WTC11 (cell line): ENCODE results near the gene ABTB2. TPM values are rescaled to one million over a fixed set of nuclear protein-coding genes. Genes with fewer than 3 reads are reported as not detected.

Experiments
- ATAC-seq: fragments of 200-7000 bp; cut with Tn5 transposase; 2 replicates; pipeline ENCODE4 v1.10.0; 2021; ENCODE audit warnings: mild to moderate bottlenecking, moderate library complexity
- CTCF ChIA-PET: fragments of 300-600 bp; sonication (Branson Sonifier 250); formaldehyde crosslinking; loops from one replicate; lab custom pipeline; 2021; ENCODE audit warnings: antibody characterized with exemption; lab: Charles Lee
- POLR2A ChIA-PET: fragments of 350-600 bp; sonication (Branson Sonifier 250); formaldehyde crosslinking; loops from one replicate; lab custom pipeline; 2021; ENCODE audit warnings: antibody characterized with exemption; lab: Charles Lee
- DNase-seq: peaks from one replicate; pipeline ENCODE4 v3.0.0; 2021; ENCODE audit warnings: low spot score
- H3K27ac Mint-ChIP-seq: 2 replicates; pipeline ENCODE4 v1.8.0; 2021; ENCODE audit warnings: mixed read lengths
- H3K27me3 Mint-ChIP-seq: 2 replicates; pipeline ENCODE4 v1.8.0; 2021; ENCODE audit warnings: low read depth, mild to moderate bottlenecking, moderate library complexity, mixed read lengths
- H3K36me3 Mint-ChIP-seq: 2 replicates; pipeline ENCODE4 v1.8.0; 2021; ENCODE audit warnings: mixed read lengths
- H3K4me1 Mint-ChIP-seq: 2 replicates; pipeline ENCODE4 v1.8.0; 2022; ENCODE audit warnings: mixed read lengths
- H3K4me3 Mint-ChIP-seq: 2 replicates; pipeline ENCODE4 v1.8.0; 2021; ENCODE audit warnings: mild to moderate bottlenecking, moderate library complexity, mixed read lengths
- H3K9me3 Mint-ChIP-seq: 2 replicates; pipeline ENCODE4 v1.8.0; 2021; ENCODE audit warnings: mixed read lengths
- ATF1 ChIP-seq: sonication (generic); formaldehyde crosslinking; IDR thresholded peaks from 2 replicates; pipeline ENCODE4 v1.8.1; 2023; ENCODE audit warnings: mild to moderate bottlenecking, moderate library complexity, missing genetic modification reagents
- EMX1 ChIP-seq: fragments of 250-450 bp; sonication (Bioruptor Pico); IDR thresholded peaks from 2 replicates; pipeline ENCODE4 v1.8.0; 2021; ENCODE audit warnings: mild to moderate bottlenecking
- FOXK1 ChIP-seq: sonication (generic); formaldehyde crosslinking; IDR thresholded peaks from 2 replicates; pipeline ENCODE4 v1.8.0; 2022; ENCODE audit warnings: mild to moderate bottlenecking, moderate library complexity, missing genetic modification reagents
- HMGA2 ChIP-seq: fragments of 250-450 bp; sonication (Bioruptor Pico); IDR thresholded peaks from 2 replicates; pipeline ENCODE4 v1.4.0; 2021; ENCODE audit warnings: mild to moderate bottlenecking, moderate library complexity
- JAZF1 ChIP-seq: fragments of 250-450 bp; sonication (Bioruptor Pico); IDR thresholded peaks from 2 replicates; pipeline ENCODE4 v1.9.0; 2021; ENCODE audit warnings: moderate library complexity, mild to moderate bottlenecking, inconsistent platforms
- JUN ChIP-seq: sonication (generic); formaldehyde crosslinking; IDR thresholded peaks from 2 replicates; pipeline ENCODE4 v1.8.0; 2023; ENCODE audit warnings: mild to moderate bottlenecking, missing genetic modification reagents
- NFE2L1 ChIP-seq: sonication (generic); formaldehyde crosslinking; IDR thresholded peaks from 2 replicates; pipeline ENCODE4 v1.8.1; 2023; ENCODE audit warnings: missing genetic modification reagents
- NR2C2 ChIP-seq: sonication (generic); formaldehyde crosslinking; IDR thresholded peaks from 2 replicates; pipeline ENCODE4 v1.8.0; 2022; ENCODE audit warnings: mild to moderate bottlenecking, missing genetic modification reagents
- OVOL2 ChIP-seq: fragments of 250-450 bp; sonication (Bioruptor Pico); IDR thresholded peaks from 2 replicates; pipeline ENCODE4 v1.9.0; 2021; ENCODE audit warnings: mild to moderate bottlenecking, borderline replicate concordance
- ZNF138 ChIP-seq: sonication (generic); formaldehyde crosslinking; conservative IDR thresholded peaks from 2 replicates; pipeline ENCODE4 v1.8.1; 2022; ENCODE audit warnings: mild to moderate bottlenecking, moderate library complexity, missing genetic modification reagents
- ZNF232 ChIP-seq: sonication (generic); formaldehyde crosslinking; IDR thresholded peaks from 2 replicates; pipeline ENCODE4 v1.8.0; 2022; ENCODE audit warnings: mild to moderate bottlenecking, missing genetic modification reagents
- total RNA-seq: library from RNA; stranded (reverse); gene quantifications from 3 replicates; pipeline ENCODE4 v1.2.3, GENCODE V29; 2021
- TF ChIP-seq, protein P1 (sequence below): sonication (generic); formaldehyde crosslinking; IDR thresholded peaks from 2 replicates; pipeline ENCODE4 v1.8.0; 2023; ENCODE audit warnings: missing genetic modification reagents
- TF ChIP-seq, protein P2 (sequence below): sonication (generic); formaldehyde crosslinking; IDR thresholded peaks from 2 replicates; pipeline ENCODE4 v1.8.0; 2022; ENCODE audit warnings: mild to moderate bottlenecking, missing genetic modification reagents
- TF ChIP-seq, protein P3 (sequence below): fragments of 250-450 bp; sonication (Bioruptor Pico); IDR thresholded peaks from 2 replicates; pipeline ENCODE4 v2.1.2; 2022; ENCODE audit warnings: mild to moderate bottlenecking, moderate library complexity
- TF ChIP-seq, protein P4 (sequence below): fragments of 250-450 bp; sonication (Bioruptor Pico); IDR thresholded peaks from 2 replicates; pipeline ENCODE4 v1.9.0; 2021; ENCODE audit warnings: mild to moderate bottlenecking, borderline replicate concordance
- TF ChIP-seq, protein P5 (sequence below): fragments of 250-450 bp; sonication (Bioruptor Pico); IDR thresholded peaks from 2 replicates; pipeline ENCODE4 v1.8.0; 2021; ENCODE audit warnings: mild to moderate bottlenecking
- TF ChIP-seq, protein P6 (sequence below): sonication (generic); formaldehyde crosslinking; IDR thresholded peaks from 2 replicates; pipeline ENCODE4 v1.8.0; 2022; ENCODE audit warnings: missing genetic modification reagents

The ABTB2 gene
- total RNA-seq, 1 experiment from 2014 or later = 12.8 TPM

DNA sequence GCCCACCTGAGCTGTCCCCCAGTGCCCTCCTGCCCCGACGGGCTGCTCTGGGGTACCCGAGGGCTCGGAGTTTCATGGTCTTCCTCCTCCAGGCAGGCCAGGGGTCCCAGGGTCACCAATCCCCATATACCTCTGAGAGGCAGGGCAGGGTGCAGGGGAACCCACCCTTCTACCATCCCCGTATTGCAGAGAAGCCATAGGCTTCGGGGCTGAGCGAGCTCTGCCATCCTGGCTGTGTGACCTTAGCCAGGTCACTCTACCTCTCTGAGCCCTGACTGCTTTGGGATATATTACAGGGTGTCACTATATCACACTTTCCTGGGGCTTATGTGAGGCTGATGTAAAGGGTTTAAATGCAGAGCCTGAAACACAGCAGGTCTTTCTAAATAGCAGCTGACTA, 195.0 kb downstream of the ABTB2 start:
- TF ChIP-seq JAZF1 (CRISPR knock-in tag) (no peak), ATF1 (CRISPR knock-in tag) (no peak), NR2C2 (CRISPR knock-in tag) (no peak), HMGA2 (CRISPR knock-in tag) (no peak), OVOL2 (no peak), ZNF232 (CRISPR knock-in tag) (no peak), FOXK1 (CRISPR knock-in tag) (no peak), EMX1 (CRISPR knock-in tag) (no peak), ZNF138 (no peak), JUN (CRISPR knock-in tag) (no peak), NFE2L1 (CRISPR knock-in tag) (no peak)
- TF ChIP-seq, protein P1, sequence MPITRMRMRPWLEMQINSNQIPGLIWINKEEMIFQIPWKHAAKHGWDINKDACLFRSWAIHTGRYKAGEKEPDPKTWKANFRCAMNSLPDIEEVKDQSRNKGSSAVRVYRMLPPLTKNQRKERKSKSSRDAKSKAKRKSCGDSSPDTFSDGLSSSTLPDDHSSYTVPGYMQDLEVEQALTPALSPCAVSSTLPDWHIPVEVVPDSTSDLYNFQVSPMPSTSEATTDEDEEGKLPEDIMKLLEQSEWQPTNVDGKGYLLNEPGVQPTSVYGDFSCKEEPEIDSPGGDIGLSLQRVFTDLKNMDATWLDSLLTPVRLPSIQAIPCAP (CRISPR knock-in tag) = no peak
- TF ChIP-seq, protein P2, sequence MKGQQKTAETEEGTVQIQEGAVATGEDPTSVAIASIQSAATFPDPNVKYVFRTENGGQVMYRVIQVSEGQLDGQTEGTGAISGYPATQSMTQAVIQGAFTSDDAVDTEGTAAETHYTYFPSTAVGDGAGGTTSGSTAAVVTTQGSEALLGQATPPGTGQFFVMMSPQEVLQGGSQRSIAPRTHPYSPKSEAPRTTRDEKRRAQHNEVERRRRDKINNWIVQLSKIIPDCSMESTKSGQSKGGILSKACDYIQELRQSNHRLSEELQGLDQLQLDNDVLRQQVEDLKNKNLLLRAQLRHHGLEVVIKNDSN (CRISPR knock-in tag) = no peak
- TF ChIP-seq, protein P3, sequence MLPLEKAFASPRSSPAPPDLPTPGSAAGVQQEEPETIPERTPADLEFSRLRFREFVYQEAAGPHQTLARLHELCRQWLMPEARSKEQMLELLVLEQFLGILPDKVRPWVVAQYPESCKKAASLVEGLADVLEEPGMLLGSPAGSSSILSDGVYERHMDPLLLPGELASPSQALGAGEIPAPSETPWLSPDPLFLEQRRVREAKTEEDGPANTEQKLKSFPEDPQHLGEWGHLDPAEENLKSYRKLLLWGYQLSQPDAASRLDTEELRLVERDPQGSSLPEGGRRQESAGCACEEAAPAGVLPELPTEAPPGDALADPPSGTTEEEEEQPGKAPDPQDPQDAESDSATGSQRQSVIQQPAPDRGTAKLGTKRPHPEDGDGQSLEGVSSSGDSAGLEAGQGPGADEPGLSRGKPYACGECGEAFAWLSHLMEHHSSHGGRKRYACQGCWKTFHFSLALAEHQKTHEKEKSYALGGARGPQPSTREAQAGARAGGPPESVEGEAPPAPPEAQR (CRISPR knock-in tag) = no peak
- TF ChIP-seq, protein P4, sequence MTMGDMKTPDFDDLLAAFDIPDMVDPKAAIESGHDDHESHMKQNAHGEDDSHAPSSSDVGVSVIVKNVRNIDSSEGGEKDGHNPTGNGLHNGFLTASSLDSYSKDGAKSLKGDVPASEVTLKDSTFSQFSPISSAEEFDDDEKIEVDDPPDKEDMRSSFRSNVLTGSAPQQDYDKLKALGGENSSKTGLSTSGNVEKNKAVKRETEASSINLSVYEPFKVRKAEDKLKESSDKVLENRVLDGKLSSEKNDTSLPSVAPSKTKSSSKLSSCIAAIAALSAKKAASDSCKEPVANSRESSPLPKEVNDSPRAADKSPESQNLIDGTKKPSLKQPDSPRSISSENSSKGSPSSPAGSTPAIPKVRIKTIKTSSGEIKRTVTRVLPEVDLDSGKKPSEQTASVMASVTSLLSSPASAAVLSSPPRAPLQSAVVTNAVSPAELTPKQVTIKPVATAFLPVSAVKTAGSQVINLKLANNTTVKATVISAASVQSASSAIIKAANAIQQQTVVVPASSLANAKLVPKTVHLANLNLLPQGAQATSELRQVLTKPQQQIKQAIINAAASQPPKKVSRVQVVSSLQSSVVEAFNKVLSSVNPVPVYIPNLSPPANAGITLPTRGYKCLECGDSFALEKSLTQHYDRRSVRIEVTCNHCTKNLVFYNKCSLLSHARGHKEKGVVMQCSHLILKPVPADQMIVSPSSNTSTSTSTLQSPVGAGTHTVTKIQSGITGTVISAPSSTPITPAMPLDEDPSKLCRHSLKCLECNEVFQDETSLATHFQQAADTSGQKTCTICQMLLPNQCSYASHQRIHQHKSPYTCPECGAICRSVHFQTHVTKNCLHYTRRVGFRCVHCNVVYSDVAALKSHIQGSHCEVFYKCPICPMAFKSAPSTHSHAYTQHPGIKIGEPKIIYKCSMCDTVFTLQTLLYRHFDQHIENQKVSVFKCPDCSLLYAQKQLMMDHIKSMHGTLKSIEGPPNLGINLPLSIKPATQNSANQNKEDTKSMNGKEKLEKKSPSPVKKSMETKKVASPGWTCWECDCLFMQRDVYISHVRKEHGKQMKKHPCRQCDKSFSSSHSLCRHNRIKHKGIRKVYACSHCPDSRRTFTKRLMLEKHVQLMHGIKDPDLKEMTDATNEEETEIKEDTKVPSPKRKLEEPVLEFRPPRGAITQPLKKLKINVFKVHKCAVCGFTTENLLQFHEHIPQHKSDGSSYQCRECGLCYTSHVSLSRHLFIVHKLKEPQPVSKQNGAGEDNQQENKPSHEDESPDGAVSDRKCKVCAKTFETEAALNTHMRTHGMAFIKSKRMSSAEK (CRISPR knock-in tag) = no peak
- TF ChIP-seq, protein P5, sequence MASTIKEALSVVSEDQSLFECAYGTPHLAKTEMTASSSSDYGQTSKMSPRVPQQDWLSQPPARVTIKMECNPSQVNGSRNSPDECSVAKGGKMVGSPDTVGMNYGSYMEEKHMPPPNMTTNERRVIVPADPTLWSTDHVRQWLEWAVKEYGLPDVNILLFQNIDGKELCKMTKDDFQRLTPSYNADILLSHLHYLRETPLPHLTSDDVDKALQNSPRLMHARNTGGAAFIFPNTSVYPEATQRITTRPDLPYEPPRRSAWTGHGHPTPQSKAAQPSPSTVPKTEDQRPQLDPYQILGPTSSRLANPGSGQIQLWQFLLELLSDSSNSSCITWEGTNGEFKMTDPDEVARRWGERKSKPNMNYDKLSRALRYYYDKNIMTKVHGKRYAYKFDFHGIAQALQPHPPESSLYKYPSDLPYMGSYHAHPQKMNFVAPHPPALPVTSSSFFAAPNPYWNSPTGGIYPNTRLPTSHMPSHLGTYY (CRISPR knock-in tag) = no peak
- TF ChIP-seq, protein P6, sequence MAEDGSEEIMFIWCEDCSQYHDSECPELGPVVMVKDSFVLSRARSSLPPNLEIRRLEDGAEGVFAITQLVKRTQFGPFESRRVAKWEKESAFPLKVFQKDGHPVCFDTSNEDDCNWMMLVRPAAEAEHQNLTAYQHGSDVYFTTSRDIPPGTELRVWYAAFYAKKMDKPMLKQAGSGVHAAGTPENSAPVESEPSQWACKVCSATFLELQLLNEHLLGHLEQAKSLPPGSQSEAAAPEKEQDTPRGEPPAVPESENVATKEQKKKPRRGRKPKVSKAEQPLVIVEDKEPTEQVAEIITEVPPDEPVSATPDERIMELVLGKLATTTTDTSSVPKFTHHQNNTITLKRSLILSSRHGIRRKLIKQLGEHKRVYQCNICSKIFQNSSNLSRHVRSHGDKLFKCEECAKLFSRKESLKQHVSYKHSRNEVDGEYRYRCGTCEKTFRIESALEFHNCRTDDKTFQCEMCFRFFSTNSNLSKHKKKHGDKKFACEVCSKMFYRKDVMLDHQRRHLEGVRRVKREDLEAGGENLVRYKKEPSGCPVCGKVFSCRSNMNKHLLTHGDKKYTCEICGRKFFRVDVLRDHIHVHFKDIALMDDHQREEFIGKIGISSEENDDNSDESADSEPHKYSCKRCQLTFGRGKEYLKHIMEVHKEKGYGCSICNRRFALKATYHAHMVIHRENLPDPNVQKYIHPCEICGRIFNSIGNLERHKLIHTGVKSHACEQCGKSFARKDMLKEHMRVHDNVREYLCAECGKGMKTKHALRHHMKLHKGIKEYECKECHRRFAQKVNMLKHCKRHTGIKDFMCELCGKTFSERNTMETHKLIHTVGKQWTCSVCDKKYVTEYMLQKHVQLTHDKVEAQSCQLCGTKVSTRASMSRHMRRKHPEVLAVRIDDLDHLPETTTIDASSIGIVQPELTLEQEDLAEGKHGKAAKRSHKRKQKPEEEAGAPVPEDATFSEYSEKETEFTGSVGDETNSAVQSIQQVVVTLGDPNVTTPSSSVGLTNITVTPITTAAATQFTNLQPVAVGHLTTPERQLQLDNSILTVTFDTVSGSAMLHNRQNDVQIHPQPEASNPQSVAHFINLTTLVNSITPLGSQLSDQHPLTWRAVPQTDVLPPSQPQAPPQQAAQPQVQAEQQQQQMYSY = no peak
- POLR2A ChIA-PET = no interaction called here
- CTCF ChIA-PET = interaction anchor here (1.1 to 1.6 kb wide), 2 partner anchors 12 kb away, joined by 3 to 4 read pairs; no protein-coding TSS in a partner anchor
- no peak for DNase-seq
- no peak overlapping the region for H3K27ac Mint-ChIP-seq
- no peak for ATAC-seq
- no peaks in the 10 kb centered on the region; the same call in 1 of the 2 replicates for H3K27me3 Mint-ChIP-seq
- no peak overlapping the region for H3K4me3 Mint-ChIP-seq
- H3K9me3 Mint-ChIP-seq = no peaks in the 10 kb centered on the region
- H3K4me1 Mint-ChIP-seq = no peaks in the 10 kb centered on the region
- H3K36me3 Mint-ChIP-seq = no peaks in the 10 kb centered on the region
